HepG2 (cell line): Measurements from ENCODE around the gene SEC14L1. TPM values are rescaled to one million over a fixed set of nuclear protein-coding genes. Genes with fewer than 3 reads are reported as not detected.

Source experiments
- CREBL2 ChIP-seq: sonication (generic); formaldehyde crosslinking; IDR thresholded peaks from 2 replicates; pipeline ENCODE4 v1.8.1; 2023; ENCODE audit warnings: missing genetic modification reagents, mild to moderate bottlenecking, borderline replicate concordance
- MAFG ChIP-seq: sonication (generic); formaldehyde crosslinking; IDR thresholded peaks from 2 replicates; pipeline ENCODE4 v1.5.1; 2020; ENCODE audit warnings: mild to moderate bottlenecking, missing genetic modification reagents
- PLSCR1 ChIP-seq: sonication (generic); formaldehyde crosslinking; IDR thresholded peaks from 2 replicates; pipeline ENCODE4 v1.5.0; 2020; ENCODE audit warnings: missing genetic modification reagents, mild to moderate bottlenecking, borderline replicate concordance
- RFXAP ChIP-seq: sonication (generic); formaldehyde crosslinking; IDR thresholded peaks from 2 replicates; pipeline ENCODE4 v1.4.0; 2020; ENCODE audit warnings: missing genetic modification reagents, borderline replicate concordance
- THAP7 ChIP-seq: sonication (generic); formaldehyde crosslinking; IDR thresholded peaks from 2 replicates; pipeline ENCODE4 v1.8.1; 2023; ENCODE audit warnings: mild to moderate bottlenecking, missing genetic modification reagents
- ZFP90 ChIP-seq: sonication (generic); formaldehyde crosslinking; IDR thresholded peaks from 2 replicates; pipeline ENCODE4 v1.8.0; 2022; ENCODE audit warnings: missing genetic modification reagents, mild to moderate bottlenecking, inconsistent platforms, borderline replicate concordance
- ZNF230 ChIP-seq: sonication (generic); formaldehyde crosslinking; IDR thresholded peaks from 2 replicates; pipeline ENCODE4 v1.4.0; 2020; ENCODE audit warnings: mild to moderate bottlenecking, missing genetic modification reagents
- ZNF234 ChIP-seq: sonication (generic); formaldehyde crosslinking; conservative IDR thresholded peaks from 2 replicates; pipeline ENCODE4 v1.5.1; 2020; ENCODE audit warnings: mild to moderate bottlenecking, missing genetic modification reagents
- ZNF276 ChIP-seq: sonication (generic); formaldehyde crosslinking; IDR thresholded peaks from 2 replicates; pipeline ENCODE4 v1.4.0; 2020; ENCODE audit warnings: mild to moderate bottlenecking, low read depth, missing genetic modification reagents
- ZNF547 ChIP-seq: sonication (generic); formaldehyde crosslinking; IDR thresholded peaks from 2 replicates; pipeline ENCODE4 v1.5.1; 2020; ENCODE audit warnings: mild to moderate bottlenecking, missing genetic modification reagents
- ZNF567 ChIP-seq: sonication (generic); formaldehyde crosslinking; IDR thresholded peaks from 2 replicates; pipeline ENCODE4 v1.8.1; 2023; ENCODE audit warnings: mild to moderate bottlenecking, missing genetic modification reagents, borderline replicate concordance
- ZNF883 ChIP-seq: sonication (generic); formaldehyde crosslinking; IDR thresholded peaks from 2 replicates; pipeline ENCODE4 v1.5.1; 2020; ENCODE audit warnings: mild to moderate bottlenecking, missing genetic modification reagents; ENCODE audit errors: not compliant biosample characterization
- ZSCAN25 ChIP-seq: sonication (generic); formaldehyde crosslinking; IDR thresholded peaks from 2 replicates; pipeline ENCODE4 v1.8.0; 2022; ENCODE audit warnings: mild to moderate bottlenecking, missing genetic modification reagents
- polyA plus RNA-seq, 8 experiments: library from polyadenylated mRNA; depleted of rRNA in 3 of 8; stranded (reverse) in 7 of 8; unstranded in 1 of 8; fragments of >200 nt; fragmentation: Illumina TruSeq in 4 of 8; extraction: Trizol in 4 of 8; gene quantifications; 2 replicates each; pipeline versions ENCODE4 v1.2.1 to v1.2.3, GENCODE V29; 2011 to 2016; ENCODE audit warnings: low read depth in 4 of 8, missing spikeins in 1 of 8, mixed read lengths in 1 of 8; ENCODE audit not compliant: insufficient read depth in 1 of 8
- total RNA-seq, 5 experiments: library from RNA; depleted of rRNA; stranded (reverse); fragments of >200 nt; fragmentation: Illumina TruSeq; extraction: Trizol; gene quantifications; 2 replicates each; pipeline ENCODE4 v1.2.3, GENCODE V29; 2016; ENCODE audit warnings: low read depth in 1 of 5

The SEC14L1 gene
- total and polyA plus RNA-seq, 2 of the 13 experiments (the other 11 are each of a cell fraction or from before 2014, with no cell fraction given) = 26.3 to 43.9 TPM

GRCh38 chr17:77246110-77247047 is 105.6 kb downstream of the SEC14L1 start (continued):
- TF ChIP-seq ZNF567 (CRISPR knock-in tag) (0 out of 2 replicates have a peak, but pooled peaks have one; percentile 23), ZNF883 (CRISPR knock-in tag) (peak; percentile 28), RFXAP (CRISPR knock-in tag) (0 out of 2 replicates have a peak, but pooled peaks have one; percentile 1), CREBL2 (CRISPR knock-in tag) (0 out of 2 replicates have a peak, but pooled peaks have one; percentile 39), THAP7 (CRISPR knock-in tag) (peak; percentile 37; the same call in 1 of the 2 replicates), ZNF230 (0 out of 2 replicates have a peak, but pooled peaks have one; percentile 64), PLSCR1 (CRISPR knock-in tag) (peak; percentile 71; the same call in 1 of the 2 replicates), ZNF234 (CRISPR knock-in tag) (0 out of 2 replicates have a peak, but pooled peaks have one; percentile 8), ZFP90 (CRISPR knock-in tag) (no peak; the same call in 1 of the 2 replicates), MAFG (CRISPR knock-in tag) (no peak), ZSCAN25 (CRISPR knock-in tag) (0 out of 2 replicates have a peak, but pooled peaks have one; percentile 59), ZNF276 (CRISPR knock-in tag) (0 out of 2 replicates have a peak, but pooled peaks have one; percentile 21), ZNF547 (CRISPR knock-in tag) (0 out of 2 replicates have a peak, but pooled peaks have one; percentile 42)
